HG02870 (cell line): ENCODE measurements around the gene PTOV1.

Source experiments
- ATAC-seq: cut with Tn5 transposase; IDR thresholded peaks from one replicate; pipeline ENCODE4 v1.9.1; 2021; ENCODE audit warnings: mild to moderate bottlenecking, moderate library complexity; ENCODE audit not compliant: unreplicated experiment

Gene PTOV1

GRCh38 chr19:49857838-49858087 is 6.8 kb downstream of the PTOV1 start:
- no peak for ATAC-seq

DNA sequence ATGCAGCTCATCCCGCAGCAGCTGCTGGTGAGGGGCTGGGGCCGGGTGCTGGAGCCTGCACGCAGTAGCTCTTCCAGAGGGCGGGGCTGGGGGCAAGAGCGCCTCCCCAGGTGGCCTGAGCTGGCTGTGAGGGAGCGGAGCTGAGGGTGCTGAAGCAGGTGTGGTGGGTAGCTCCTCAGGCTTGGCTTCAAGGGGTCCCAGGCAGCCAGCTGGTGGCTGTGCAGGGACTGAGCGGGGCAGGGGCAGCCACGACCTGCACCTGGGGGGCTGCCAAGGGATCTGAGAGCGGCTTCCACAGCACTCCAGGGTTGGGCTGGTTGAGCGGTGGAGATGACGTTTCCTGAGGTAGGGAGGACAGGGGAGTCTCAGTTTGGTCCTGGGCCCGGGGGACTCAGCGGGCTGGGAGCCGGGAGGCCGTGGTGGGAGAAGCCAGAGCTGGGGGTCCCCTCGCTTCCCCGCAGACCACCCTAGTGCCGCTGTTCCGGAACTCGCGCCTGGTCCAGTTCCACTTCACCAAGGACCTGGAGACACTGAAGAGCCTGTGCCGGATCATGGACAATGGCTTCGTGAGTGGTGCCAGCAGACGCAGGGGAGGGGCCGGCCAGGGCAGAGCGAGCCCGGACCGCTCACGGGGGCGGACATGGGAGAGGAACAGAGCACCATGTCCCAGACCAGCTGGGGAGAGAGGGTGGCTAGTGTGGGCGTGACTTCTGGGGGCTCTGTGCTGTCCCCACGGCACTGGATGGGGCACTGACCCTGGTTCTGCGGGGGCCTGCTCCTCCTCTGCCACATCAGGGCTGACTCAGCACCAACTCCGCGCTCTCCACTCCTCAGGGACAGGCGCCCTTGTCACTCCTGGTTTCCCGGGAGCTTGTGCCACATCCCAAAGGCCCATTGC is 7.4 kb downstream of the PTOV1 start:
- ATAC-seq = no peak

- ATAC-seq = no peak
Measured at GRCh38 chr19:49859682-49860335, 8.8 kb downstream of the PTOV1 start.

DNA sequence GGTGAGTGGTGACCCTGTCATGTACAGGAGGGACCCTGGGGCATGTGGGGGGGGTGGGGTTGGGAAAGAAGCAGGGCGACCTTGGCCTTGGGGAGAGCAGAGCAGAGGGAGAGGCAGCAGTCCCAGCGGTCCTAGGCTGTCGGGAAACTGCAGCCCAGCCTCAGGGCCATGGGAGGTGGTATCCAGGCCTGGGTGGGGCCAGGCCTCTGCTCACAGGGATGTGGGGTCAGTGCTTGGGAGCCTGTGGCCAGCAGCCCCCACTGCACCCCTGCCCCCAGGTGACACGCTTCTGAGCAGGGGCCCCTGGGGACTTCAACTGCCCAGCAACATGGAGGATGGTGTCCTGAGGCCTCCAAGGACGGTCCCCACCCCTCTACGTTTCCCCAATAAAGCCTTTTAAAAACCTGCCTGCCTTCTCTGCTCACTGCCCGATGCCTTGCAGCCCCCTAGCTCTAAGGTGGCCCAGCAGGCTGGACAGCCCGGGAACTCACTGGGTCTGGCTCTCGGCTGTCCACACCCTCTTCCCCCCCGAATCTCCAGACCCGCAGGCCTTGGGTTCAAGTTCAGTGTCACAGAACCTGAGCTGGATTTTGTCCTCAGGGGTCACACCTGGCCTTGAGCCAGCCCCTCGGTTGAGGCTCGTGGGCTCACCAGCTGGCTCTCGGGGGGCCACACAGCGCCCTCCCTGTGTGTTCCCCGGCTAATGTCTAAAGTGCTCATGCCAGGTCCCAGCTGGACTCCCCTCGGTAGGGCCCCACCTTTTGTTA is 9.6 kb downstream of the PTOV1 start:
- no peak for ATAC-seq

DNA sequence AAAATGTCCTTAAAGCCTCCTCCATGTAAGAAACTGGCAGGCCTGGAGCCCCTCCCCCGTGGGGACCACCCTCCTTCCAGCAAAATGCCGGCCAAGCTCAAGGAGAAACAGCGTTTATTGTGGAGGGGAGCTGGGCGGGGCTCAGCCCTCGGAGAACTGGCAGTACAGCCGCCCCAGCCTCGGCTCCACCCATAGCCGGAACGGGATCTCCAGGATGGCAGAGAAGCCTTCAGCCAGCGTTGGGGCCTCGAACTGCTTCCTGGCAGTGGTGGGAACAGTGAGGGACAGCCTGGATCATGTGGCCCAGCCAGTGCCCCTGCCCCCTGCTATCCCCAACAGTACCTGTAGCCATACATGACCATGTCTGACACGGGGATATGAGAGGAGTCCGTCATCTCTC is 10.1 kb downstream of the PTOV1 start:
- no peak for ATAC-seq

DNA sequence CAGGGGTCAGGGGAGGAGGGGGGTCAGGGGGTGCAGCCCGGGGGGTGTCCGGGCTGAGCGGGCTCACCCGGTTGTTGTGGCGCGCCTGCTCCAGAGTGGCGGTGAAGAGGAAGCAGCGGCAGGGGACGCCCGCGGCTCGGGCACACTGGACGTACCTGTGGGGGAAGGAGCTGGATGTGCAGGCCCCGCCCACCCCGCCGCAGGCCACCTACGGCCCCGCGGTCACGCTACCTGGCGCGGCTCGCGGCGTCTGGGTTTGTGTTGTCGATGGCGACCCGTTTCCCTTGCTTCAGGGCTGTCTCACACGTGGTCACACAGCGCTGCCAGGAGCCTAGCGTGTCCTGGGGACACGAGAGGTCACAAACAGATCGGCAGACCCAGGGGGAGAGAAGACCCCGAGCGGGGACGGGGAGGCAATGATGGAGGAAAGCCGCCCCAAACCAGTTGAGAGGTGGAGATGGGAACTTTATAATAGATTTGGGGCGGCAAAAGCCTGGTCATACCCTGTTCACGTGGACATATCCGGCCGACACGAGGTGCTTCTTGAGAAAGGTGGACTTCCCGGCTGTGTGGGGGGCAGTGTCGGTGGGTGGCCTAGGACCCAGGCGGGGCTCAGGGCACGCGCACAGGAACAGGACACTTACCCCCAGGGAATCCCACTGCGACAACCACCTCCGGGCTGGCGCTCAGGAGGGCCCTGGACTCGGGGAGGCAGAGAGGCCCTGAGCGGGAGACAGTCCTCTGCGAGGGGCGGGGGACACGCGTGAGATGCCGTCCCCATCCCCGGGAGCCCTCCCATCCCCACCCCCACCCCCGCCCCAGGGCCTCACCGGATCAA is 10.8 kb downstream of the PTOV1 start:
- ATAC-seq = no peak

- no peak for ATAC-seq
Measured at GRCh38 chr19:49862391-49863253, 11.7 kb downstream of the PTOV1 start.

DNA sequence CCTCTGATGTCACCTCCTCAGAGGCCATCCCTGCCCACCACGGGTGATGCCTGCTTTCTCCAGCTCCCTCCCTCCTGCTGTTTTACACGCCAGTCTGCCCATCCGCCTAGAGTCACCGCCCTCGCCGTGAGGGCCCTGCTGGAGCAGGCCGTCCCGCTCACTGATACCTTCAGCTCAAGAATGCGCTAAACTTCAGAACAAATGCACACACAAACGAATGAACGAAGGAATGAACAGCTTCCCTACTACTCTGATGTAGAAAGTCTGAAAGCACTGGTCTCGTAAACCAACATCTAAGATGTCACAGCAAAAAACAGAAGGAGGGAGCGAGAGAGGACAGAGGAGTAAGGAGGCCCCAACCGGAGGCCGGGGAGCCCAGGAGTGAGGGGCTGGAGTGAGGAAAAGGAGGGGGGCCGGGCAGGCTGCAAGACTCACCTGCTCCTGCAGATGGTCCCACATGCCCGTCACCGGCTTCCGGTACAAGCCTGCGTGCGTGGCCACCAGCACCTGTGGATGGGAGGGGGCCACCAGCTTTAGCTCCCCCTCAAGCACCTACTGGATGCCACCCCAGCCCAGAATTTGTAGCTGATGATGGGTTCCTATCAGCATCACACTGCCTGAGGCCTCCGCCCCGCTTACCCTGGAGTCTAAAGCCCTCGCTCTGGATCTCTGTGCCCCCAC is 12.4 kb downstream of the PTOV1 start:
- no peak for ATAC-seq

DNA sequence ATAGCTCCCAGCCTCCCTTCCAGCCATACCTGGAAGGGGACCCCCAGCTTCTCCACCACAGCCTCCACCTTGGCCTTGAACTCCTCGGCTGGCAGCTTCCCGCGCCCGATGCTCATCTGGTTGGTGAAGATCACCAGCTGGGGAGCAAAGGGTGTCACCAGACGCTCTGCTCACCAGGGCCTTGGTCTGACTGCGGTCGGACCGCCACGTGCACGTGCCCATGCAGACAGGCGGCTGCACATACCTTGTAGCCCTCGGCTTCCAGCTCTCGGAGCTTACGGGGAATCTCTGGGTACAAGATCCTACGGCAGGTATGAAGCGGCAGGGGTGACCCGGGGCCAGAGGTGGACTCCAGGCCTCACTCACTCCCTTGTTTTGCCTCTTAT is 13.0 kb downstream of the PTOV1 start:
- ATAC-seq = no peak

DNA sequence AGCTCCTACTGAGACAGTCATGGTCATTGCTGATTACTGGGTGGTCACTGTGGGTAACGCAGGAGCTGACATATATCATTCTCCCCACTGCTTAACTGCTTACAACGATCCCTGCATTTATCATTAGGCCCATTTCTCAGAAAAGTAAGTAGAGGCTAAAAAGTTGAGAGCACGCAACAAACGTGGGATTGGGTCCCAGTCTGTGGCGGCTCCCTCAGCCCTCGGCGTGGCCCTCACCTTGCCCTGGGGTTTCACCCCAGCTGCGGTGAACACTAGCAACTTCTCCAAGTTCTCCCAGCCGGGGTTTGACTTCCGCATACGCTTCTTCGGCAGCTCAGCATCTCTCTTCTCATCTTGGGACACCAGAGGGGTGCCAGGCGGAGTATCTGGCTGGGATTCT is 13.9 kb downstream of the PTOV1 start:
- no peak for ATAC-seq

DNA sequence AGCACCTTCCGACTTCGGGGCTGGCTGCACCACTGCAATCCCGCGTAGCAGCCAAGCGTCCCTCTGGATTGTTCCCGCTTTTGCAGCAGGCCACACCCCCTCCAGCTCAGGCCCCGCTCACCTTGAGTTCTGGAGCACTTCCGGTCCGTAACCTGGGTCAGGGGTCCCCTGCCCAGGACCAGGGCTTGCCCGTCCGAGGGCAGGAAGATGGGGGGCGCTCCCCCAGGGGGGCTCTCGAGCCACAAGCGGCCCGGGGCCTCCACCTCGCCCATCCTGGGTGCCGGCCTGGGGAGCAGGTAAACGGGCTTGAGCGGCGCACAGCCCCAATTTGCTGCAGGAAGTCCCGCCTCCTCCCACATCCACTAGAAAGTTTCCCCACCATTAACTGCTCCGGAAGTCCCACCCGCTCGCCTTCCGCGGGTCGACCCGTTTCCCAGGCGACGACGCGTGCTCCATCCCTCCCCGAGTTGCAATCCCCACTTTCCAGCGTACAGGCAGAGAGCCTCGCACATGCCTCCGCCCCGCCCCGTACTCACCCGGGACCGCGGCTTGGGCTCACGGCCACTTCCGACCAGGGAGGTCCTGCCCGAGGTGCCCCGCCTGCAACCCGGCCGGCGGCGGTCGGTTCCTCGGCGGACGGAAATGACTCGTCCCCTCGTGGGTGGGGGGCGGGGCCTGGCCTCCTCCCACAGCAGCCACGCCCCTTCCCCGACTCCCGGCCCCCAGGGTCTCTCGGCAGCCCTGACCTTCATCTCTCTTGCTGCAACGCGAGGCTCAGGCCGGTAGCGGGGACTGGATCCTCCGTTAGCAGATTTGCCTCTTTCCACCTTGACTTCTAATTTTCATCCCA is 16.2 kb downstream of the PTOV1 start, which contains the start of gene PNKP:
PNKP (minus strand) TSS at position 644 of the 850 bp plus-strand sequence; CDS start at position 272, 372 bp downstream.
- peak; percentile 30 for ATAC-seq

GRCh38 chr19:49869009-49869483 is 18.1 kb downstream of the PTOV1 start:
- ATAC-seq = peak; percentile 6

- ATAC-seq = peak; percentile 80
Measured at GRCh38 chr19:49869484-49870308, 18.7 kb downstream of the PTOV1 start.

DNA sequence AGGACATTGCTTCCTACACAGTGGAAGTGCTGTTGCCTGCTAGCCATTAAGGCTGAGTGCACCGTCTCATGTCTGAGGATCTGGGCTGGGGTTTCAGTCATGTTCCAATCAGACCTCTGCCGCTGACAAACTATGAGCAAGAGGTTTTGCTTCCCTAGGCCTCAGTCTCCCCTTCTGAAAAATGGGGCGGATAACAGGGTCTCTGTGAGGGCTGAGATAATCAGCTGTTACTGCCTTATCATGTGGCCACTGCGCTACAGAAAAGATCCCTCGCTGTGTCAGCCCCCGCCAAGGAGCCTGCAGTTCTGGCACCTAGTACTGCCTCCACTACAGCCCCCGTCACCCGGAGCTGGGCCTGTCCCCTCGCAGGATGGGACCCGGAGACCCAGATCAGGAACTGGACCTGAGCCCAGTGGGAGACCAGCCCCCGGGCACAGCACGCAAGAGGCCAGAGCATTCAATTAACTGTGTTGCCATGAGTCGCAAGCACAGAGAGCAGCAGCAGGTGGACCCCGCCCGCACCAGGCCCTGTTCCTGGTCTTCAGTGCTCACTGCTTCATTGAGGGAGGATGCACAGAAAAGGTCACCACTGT is 19.4 kb downstream of the PTOV1 start:
- no peak for ATAC-seq

- ATAC-seq = no peak
Measured at GRCh38 chr19:49871349-49871985, 20.5 kb downstream of the PTOV1 start.
